ENCODE data around the gene TDP1.

TDP1 gene

GRCh38 chr14:89992273-89992672, 36.5 kb downstream of the TDP1 start:
- TF ChIP-seq CTCF (IDR thresholded peaks at IDR 0.05; ENCODE audit: low read length) (no peak), EZH2 (IDR thresholded peaks at IDR 0.05; ENCODE audit: borderline replicate concordance, low read length) (no peak)
- Histone ChIP-seq H3K27me3 (ENCODE audit: insufficient read depth, low read length) (no peaks in the 10 kb centered on the region), H3K9ac (ENCODE audit: low read length) (no peak overlapping the region), H3K36me3 (ENCODE audit: insufficient read depth, low read length) (peaks cover 95% of the 10 kb centered on the region), H3K9me2 (ENCODE audit: low read depth, low read length) (no peaks in the 10 kb centered on the region), H3K9me3 (ENCODE audit: low read length) (no peaks in the 10 kb centered on the region), H3K27ac (ENCODE audit: low read depth, low read length, poor library complexity, severe bottlenecking) (no peak overlapping the region), H2AFZ (ENCODE audit: low read length) (no peak overlapping the region), H3F3A (ENCODE audit: insufficient read depth, low read length) (no peaks in the 10 kb centered on the region), H4K20me1 (ENCODE audit: insufficient read depth, low read length) (no peaks in the 10 kb centered on the region), H3K4me2 (ENCODE audit: low read length) (no peak overlapping the region), H3K4me3 (ENCODE audit: low read depth, low read length, poor library complexity, severe bottlenecking) (no peak overlapping the region), H3K4me1 (ENCODE audit: insufficient read depth, low read length, severe bottlenecking) (no peaks in the 10 kb centered on the region), H3K79me2 (ENCODE audit: insufficient read depth, low read length) (no peaks in the 10 kb centered on the region)

GRCh38 chr14:89996963-89997362, 41.2 kb downstream of the TDP1 start:
- no peaks in the 10 kb centered on the region for H4K20me1 ChIP-seq (ENCODE audit: insufficient read depth, low read length)
- H3K9me3 ChIP-seq (ENCODE audit: low read length) = no peaks in the 10 kb centered on the region
- H3K27me3 ChIP-seq (ENCODE audit: insufficient read depth, low read length) = no peaks in the 10 kb centered on the region
- no peaks in the 10 kb centered on the region for H3K4me1 ChIP-seq (ENCODE audit: insufficient read depth, low read length, severe bottlenecking)
- no peaks in the 10 kb centered on the region for H3K9me2 ChIP-seq (ENCODE audit: low read depth, low read length)
- no peak overlapping the region for H3K9ac ChIP-seq (ENCODE audit: low read length)
- H2AFZ ChIP-seq (ENCODE audit: low read length) = no peak overlapping the region
- H3K79me2 ChIP-seq (ENCODE audit: insufficient read depth, low read length) = no peaks in the 10 kb centered on the region
- TF ChIP-seq CTCF (IDR thresholded peaks at IDR 0.05; ENCODE audit: low read length) (no peak), EZH2 (IDR thresholded peaks at IDR 0.05; ENCODE audit: borderline replicate concordance, low read length) (no peak)
- peaks cover 83% of the 10 kb centered on the region for H3K36me3 ChIP-seq (ENCODE audit: insufficient read depth, low read length)
- H3K4me3 ChIP-seq (ENCODE audit: low read depth, low read length, poor library complexity, severe bottlenecking) = no peak overlapping the region
- H3K27ac ChIP-seq (ENCODE audit: low read depth, low read length, poor library complexity, severe bottlenecking) = no peak overlapping the region
- no peaks in the 10 kb centered on the region for H3F3A ChIP-seq (ENCODE audit: insufficient read depth, low read length)
- H3K4me2 ChIP-seq (ENCODE audit: low read length) = no peak overlapping the region

DNA sequence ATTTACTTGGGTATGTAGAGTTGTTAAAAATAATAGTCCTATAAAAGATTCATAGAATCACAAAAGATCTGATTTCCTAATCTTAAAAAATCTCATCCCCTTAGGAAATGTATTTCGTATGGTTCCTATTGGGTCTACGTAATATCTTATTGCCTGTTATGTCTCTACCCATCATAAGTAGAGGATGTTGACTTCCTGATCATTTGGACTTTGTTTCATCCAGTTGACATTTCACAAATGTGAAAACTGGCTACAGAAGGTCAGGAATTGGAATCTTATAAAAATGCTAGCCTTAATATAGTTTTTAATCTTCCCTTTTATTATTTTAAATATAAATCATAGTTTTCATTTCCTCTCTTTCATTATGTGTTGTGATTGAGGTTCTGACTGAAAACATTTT, 45.2 kb downstream of the TDP1 start:
- Histone ChIP-seq H3K4me1 (ENCODE audit: insufficient read depth, low read length, severe bottlenecking) (no peaks in the 10 kb centered on the region), H3F3A (ENCODE audit: insufficient read depth, low read length) (no peaks in the 10 kb centered on the region), H3K36me3 (ENCODE audit: insufficient read depth, low read length) (peaks cover 64% of the 10 kb centered on the region), H4K20me1 (ENCODE audit: insufficient read depth, low read length) (no peaks in the 10 kb centered on the region), H3K79me2 (ENCODE audit: insufficient read depth, low read length) (no peaks in the 10 kb centered on the region), H2AFZ (ENCODE audit: low read length) (no peak overlapping the region), H3K9me3 (ENCODE audit: low read length) (no peaks in the 10 kb centered on the region), H3K4me3 (ENCODE audit: low read depth, low read length, poor library complexity, severe bottlenecking) (no peak overlapping the region), H3K27me3 (ENCODE audit: insufficient read depth, low read length) (no peaks in the 10 kb centered on the region), H3K27ac (ENCODE audit: low read depth, low read length, poor library complexity, severe bottlenecking) (no peak overlapping the region), H3K9ac (ENCODE audit: low read length) (no peak overlapping the region), H3K4me2 (ENCODE audit: low read length) (no peak overlapping the region), H3K9me2 (ENCODE audit: low read depth, low read length) (no peaks in the 10 kb centered on the region)
- TF ChIP-seq CTCF (IDR thresholded peaks at IDR 0.05; ENCODE audit: low read length) = no peak

All from OCI-LY1 (cell line).